ENCODE data around the gene DIO2.

DIO2 gene

GRCh38 chr14:80211153-80212022 lies at the start of gene DIO2:
TSS of gene DIO2 (minus strand) at chr14:80211504. CDS start at chr14:80211472, 32 bp downstream.
- ATAC-seq (replicated peaks; ENCODE audit: extremely low read depth, poor library complexity, severe bottlenecking) (no peak), DNase-seq (ENCODE audit: low spot score in 2 of 2) (no peak)
- H3K27me3 Mint-ChIP-seq, result no peaks in the 10 kb centered on the region
- H3K4me1 Mint-ChIP-seq, result no peaks in the 10 kb centered on the region
- H3K36me3 Mint-ChIP-seq (ENCODE audit: insufficient read depth), result no peaks in the 10 kb centered on the region
- no peak within 1 kb of the TSS for H3K27ac Mint-ChIP-seq (ENCODE audit: low read depth)
- no peak within 1 kb of the TSS for H3K4me3 Mint-ChIP-seq
- H3K9me3 Mint-ChIP-seq, result peaks cover 7% of the 10 kb centered on the region

- Mint-ChIP-seq H3K27ac (ENCODE audit: low read depth) (no peak overlapping the region), H3K9me3 (peaks cover 23% of the 10 kb centered on the region), H3K4me1 (no peaks in the 10 kb centered on the region), H3K36me3 (ENCODE audit: insufficient read depth) (no peaks in the 10 kb centered on the region), H3K27me3 (no peaks in the 10 kb centered on the region), H3K4me3 (no peak overlapping the region)
- ATAC-seq (replicated peaks; ENCODE audit: extremely low read depth, poor library complexity, severe bottlenecking), result no peak
- DNase-seq (ENCODE audit: low spot score in 2 of 2), result no peak
Measured at GRCh38 chr14:80260645-80261044, 49.3 kb upstream of the DIO2 start.

- no peaks in the 10 kb centered on the region for H3K27me3 Mint-ChIP-seq
Measured at GRCh38 chr14:80239631-80240030, 28.3 kb upstream of the DIO2 start.

GRCh38 chr14:80237143-80237542 lies 25.8 kb upstream of the DIO2 start:
- no peak for DNase-seq (ENCODE audit: low spot score in 2 of 2)
- H3K27me3 Mint-ChIP-seq, result no peaks in the 10 kb centered on the region
- H3K4me1 Mint-ChIP-seq, result no peaks in the 10 kb centered on the region
- H3K36me3 Mint-ChIP-seq (ENCODE audit: insufficient read depth), result no peaks in the 10 kb centered on the region
- H3K9me3 Mint-ChIP-seq, result peaks cover 25% of the 10 kb centered on the region
- no peak overlapping the region for H3K4me3 Mint-ChIP-seq
- H3K27ac Mint-ChIP-seq (ENCODE audit: low read depth), result no peak overlapping the region
- no peak for ATAC-seq (replicated peaks; ENCODE audit: extremely low read depth, poor library complexity, severe bottlenecking)

More at GRCh38 chr14:80239631-80240030, 28.3 kb upstream of the DIO2 start:
- no peaks in the 10 kb centered on the region for H3K36me3 Mint-ChIP-seq (ENCODE audit: insufficient read depth)
- ATAC-seq (replicated peaks; ENCODE audit: extremely low read depth, poor library complexity, severe bottlenecking), result no peak
- H3K9me3 Mint-ChIP-seq, result peaks cover 31% of the 10 kb centered on the region
- no peak for DNase-seq (ENCODE audit: low spot score in 2 of 2)
- no peaks in the 10 kb centered on the region for H3K4me1 Mint-ChIP-seq
- H3K27ac Mint-ChIP-seq (ENCODE audit: low read depth), result no peak overlapping the region
- H3K4me3 Mint-ChIP-seq, result no peak overlapping the region

- DNase-seq (ENCODE audit: low spot score in 2 of 2), result no peak
- no peak for ATAC-seq (replicated peaks; ENCODE audit: extremely low read depth, poor library complexity, severe bottlenecking)
- H3K27me3 Mint-ChIP-seq, result no peaks in the 10 kb centered on the region
- H3K36me3 Mint-ChIP-seq (ENCODE audit: insufficient read depth), result no peaks in the 10 kb centered on the region
- H3K9me3 Mint-ChIP-seq, result peaks cover 24% of the 10 kb centered on the region
- no peaks in the 10 kb centered on the region for H3K4me1 Mint-ChIP-seq
- H3K4me3 Mint-ChIP-seq, result no peak overlapping the region
- no peak overlapping the region for H3K27ac Mint-ChIP-seq (ENCODE audit: low read depth)
Measured at GRCh38 chr14:80233470-80234089, 22.3 kb upstream of the DIO2 start.

- Mint-ChIP-seq H3K36me3 (ENCODE audit: insufficient read depth) (no peaks in the 10 kb centered on the region), H3K4me3 (no peak overlapping the region), H3K27me3 (no peaks in the 10 kb centered on the region), H3K27ac (ENCODE audit: low read depth) (no peak overlapping the region), H3K9me3 (peaks cover 17% of the 10 kb centered on the region), H3K4me1 (no peaks in the 10 kb centered on the region)
- no peak for ATAC-seq (replicated peaks; ENCODE audit: extremely low read depth, poor library complexity, severe bottlenecking)
- no peak for DNase-seq (ENCODE audit: low spot score in 2 of 2)
Measured at GRCh38 chr14:80231702-80232101, 20.4 kb upstream of the DIO2 start.

GRCh38 chr14:80223696-80224465 lies 12.6 kb upstream of the DIO2 start:
- Mint-ChIP-seq H3K27me3 (no peaks in the 10 kb centered on the region), H3K36me3 (ENCODE audit: insufficient read depth) (no peaks in the 10 kb centered on the region), H3K9me3 (peaks cover 16% of the 10 kb centered on the region), H3K4me1 (no peaks in the 10 kb centered on the region), H3K4me3 (no peak overlapping the region), H3K27ac (ENCODE audit: low read depth) (no peak overlapping the region)
- DNase-seq (ENCODE audit: low spot score in 2 of 2) (no peak), ATAC-seq (replicated peaks; ENCODE audit: extremely low read depth, poor library complexity, severe bottlenecking) (no peak)

- Mint-ChIP-seq H3K9me3 (no peaks in the 10 kb centered on the region), H3K4me1 (no peaks in the 10 kb centered on the region), H3K27me3 (no peaks in the 10 kb centered on the region), H3K36me3 (ENCODE audit: insufficient read depth) (no peaks in the 10 kb centered on the region), H3K27ac (ENCODE audit: low read depth) (no peak overlapping the region), H3K4me3 (no peak overlapping the region)
- no peak for DNase-seq (ENCODE audit: low spot score in 2 of 2)
- ATAC-seq (replicated peaks; ENCODE audit: extremely low read depth, poor library complexity, severe bottlenecking), result no peak
Measured at GRCh38 chr14:80216818-80217217, 5.5 kb upstream of the DIO2 start.

GRCh38 chr14:80215756-80216581 lies 4.7 kb upstream of the DIO2 start:
- Mint-ChIP-seq H3K4me1 (no peaks in the 10 kb centered on the region), H3K27me3 (no peaks in the 10 kb centered on the region), H3K27ac (ENCODE audit: low read depth) (no peak overlapping the region), H3K9me3 (no peaks in the 10 kb centered on the region), H3K4me3 (no peak overlapping the region), H3K36me3 (ENCODE audit: insufficient read depth) (no peaks in the 10 kb centered on the region)
- no peak for ATAC-seq (replicated peaks; ENCODE audit: extremely low read depth, poor library complexity, severe bottlenecking)
- no peak for DNase-seq (ENCODE audit: low spot score in 2 of 2)

- Mint-ChIP-seq H3K27ac (ENCODE audit: low read depth) (no peak overlapping the region), H3K27me3 (no peaks in the 10 kb centered on the region), H3K4me3 (no peak overlapping the region), H3K36me3 (ENCODE audit: insufficient read depth) (no peaks in the 10 kb centered on the region), H3K4me1 (no peaks in the 10 kb centered on the region), H3K9me3 (no peaks in the 10 kb centered on the region)
- ATAC-seq (replicated peaks; ENCODE audit: extremely low read depth, poor library complexity, severe bottlenecking) (no peak), DNase-seq (ENCODE audit: low spot score in 2 of 2) (no peak)
Measured at GRCh38 chr14:80215081-80215480, 3.8 kb upstream of the DIO2 start.

- no peaks in the 10 kb centered on the region for H3K9me3 Mint-ChIP-seq
- no peak overlapping the region for H3K4me3 Mint-ChIP-seq
- no peaks in the 10 kb centered on the region for H3K4me1 Mint-ChIP-seq
- no peak for ATAC-seq (replicated peaks; ENCODE audit: extremely low read depth, poor library complexity, severe bottlenecking)
- no peak overlapping the region for H3K27ac Mint-ChIP-seq (ENCODE audit: low read depth)
- H3K36me3 Mint-ChIP-seq (ENCODE audit: insufficient read depth), result no peaks in the 10 kb centered on the region
- H3K27me3 Mint-ChIP-seq, result no peaks in the 10 kb centered on the region
- no peak for DNase-seq (ENCODE audit: low spot score in 2 of 2)
Measured at GRCh38 chr14:80213602-80214001, 2.3 kb upstream of the DIO2 start.

- Mint-ChIP-seq H3K4me1 (no peaks in the 10 kb centered on the region), H3K4me3 (no peak overlapping the region), H3K9me3 (peaks cover 4% of the 10 kb centered on the region), H3K36me3 (ENCODE audit: insufficient read depth) (no peaks in the 10 kb centered on the region), H3K27me3 (no peaks in the 10 kb centered on the region), H3K27ac (ENCODE audit: low read depth) (no peak overlapping the region)
- ATAC-seq (replicated peaks; ENCODE audit: extremely low read depth, poor library complexity, severe bottlenecking) (no peak), DNase-seq (ENCODE audit: low spot score in 2 of 2) (no peak)
Measured at GRCh38 chr14:80212023-80212397, 706 bp upstream of the DIO2 start.
